Measurements from ENCODE around the gene FOXF2.

Gene FOXF2

GRCh38 chr6:1389369-1390132 is at the start of gene FOXF2:
Gene FOXF2, plus strand, starts transcription at chr6:1389576. Its CDS starts 372 bp downstream, at chr6:1389948.
- ChIA-PET CTCF (interaction anchor here (0.8 kb wide), 1 partner anchor 35 kb away, joined by 4 read pairs; no protein-coding TSS in a partner anchor), POLR2A (interaction anchor here (0.8 to 1.1 kb wide), 2 partner anchors 16 to 78 kb away, joined by 3 read pairs; partner anchors contain the start of gene FOXQ1)
- TF ChIP-seq ZNF384 (IDR thresholded peaks at IDR 0.05): no peak
- no peak; the same call in 1 of the 2 replicates for TF ChIP-seq L3MBTL2 (conservative IDR thresholded peaks at IDR 0.05)
- TF ChIP-seq ARNT (IDR thresholded peaks at IDR 0.05): 0 out of 2 replicates have a peak, but pooled peaks have one; percentile 1
- peak; percentile 69 for DNase-seq (ENCODE audit: extremely low spot score)

DNA sequence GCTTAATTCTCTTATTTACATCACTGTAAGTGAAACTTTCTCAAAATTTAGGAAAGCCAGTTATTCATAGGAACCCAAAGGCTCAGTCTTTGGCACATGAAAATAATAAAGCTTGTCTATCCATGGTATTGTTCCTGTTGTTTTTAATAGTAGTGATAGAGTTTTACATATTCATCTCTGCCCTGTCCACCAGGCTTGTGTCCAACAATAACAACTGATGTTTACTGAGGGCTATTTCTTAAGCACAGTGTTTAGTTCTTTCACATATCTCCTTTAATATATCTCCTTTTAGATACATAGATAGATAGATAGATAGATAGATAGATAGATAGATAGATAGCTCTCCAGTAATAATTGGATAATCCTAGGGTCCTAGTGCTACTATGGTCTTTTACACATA is 43.3 kb upstream of the FOXF2 start:
- POLR2A ChIA-PET: no interaction called here
- CTCF ChIA-PET: interaction anchor here (0.6 kb wide), 1 partner anchor 24 kb away, joined by 3 read pairs; no protein-coding TSS in a partner anchor
- DNase-seq (ENCODE audit: extremely low spot score): no peak

DNA sequence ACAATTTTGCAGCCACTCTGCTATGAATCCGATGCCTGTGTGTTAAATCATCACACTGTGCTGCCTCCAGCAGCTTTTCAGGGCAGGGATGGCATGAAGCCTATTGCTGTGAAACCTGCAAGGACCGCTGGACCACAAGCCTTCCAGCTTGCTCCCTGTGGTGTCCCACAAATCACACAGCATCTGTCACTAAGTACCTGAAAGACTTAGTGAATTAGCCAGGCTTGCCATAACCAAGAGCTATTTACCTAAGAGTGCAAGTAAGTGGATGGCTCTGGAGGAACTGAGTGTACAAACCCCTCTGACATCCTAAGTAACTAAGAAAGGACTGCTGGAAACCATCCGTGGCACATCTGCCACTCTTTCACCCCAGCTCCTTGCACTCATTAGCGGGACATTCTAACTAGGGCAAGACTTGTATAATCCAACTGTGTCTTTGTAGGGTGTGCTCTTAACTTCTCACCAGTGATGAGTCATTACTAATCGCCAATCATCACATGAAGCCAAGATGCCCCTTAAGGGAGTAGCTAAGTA is 42.8 kb upstream of the FOXF2 start:
- no peak for TF ChIP-seq NFRKB (IDR thresholded peaks at IDR 0.05)
- TF ChIP-seq, protein P1, sequence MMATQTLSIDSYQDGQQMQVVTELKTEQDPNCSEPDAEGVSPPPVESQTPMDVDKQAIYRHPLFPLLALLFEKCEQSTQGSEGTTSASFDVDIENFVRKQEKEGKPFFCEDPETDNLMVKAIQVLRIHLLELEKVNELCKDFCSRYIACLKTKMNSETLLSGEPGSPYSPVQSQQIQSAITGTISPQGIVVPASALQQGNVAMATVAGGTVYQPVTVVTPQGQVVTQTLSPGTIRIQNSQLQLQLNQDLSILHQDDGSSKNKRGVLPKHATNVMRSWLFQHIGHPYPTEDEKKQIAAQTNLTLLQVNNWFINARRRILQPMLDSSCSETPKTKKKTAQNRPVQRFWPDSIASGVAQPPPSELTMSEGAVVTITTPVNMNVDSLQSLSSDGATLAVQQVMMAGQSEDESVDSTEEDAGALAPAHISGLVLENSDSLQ (IDR thresholded peaks at IDR 0.05): no peak
- TF ChIP-seq ELF4 (IDR thresholded peaks at IDR 0.05): no peak
- no peak for TF ChIP-seq SP1 (IDR thresholded peaks at IDR 0.05)
- TF ChIP-seq LEF1 (IDR thresholded peaks at IDR 0.05; ENCODE audit: borderline replicate concordance): no peak
- no peak for TF ChIP-seq L3MBTL2 (conservative IDR thresholded peaks at IDR 0.05)
- no peak for TF ChIP-seq ARNT (IDR thresholded peaks at IDR 0.05)
- TF ChIP-seq TARDBP (IDR thresholded peaks at IDR 0.05): no peak
- no peak for TF ChIP-seq ZNF384 (IDR thresholded peaks at IDR 0.05)
- CTCF ChIA-PET: interaction anchor here (0.6 kb wide), 1 partner anchor 24 kb away, joined by 3 read pairs; no protein-coding TSS in a partner anchor
- POLR2A ChIA-PET: no interaction called here
- no peak for DNase-seq (ENCODE audit: extremely low spot score)

More for the DNA sequence above, 43.3 kb upstream of the FOXF2 start:
- TF ChIP-seq FOXM1 (IDR thresholded peaks at IDR 0.05; ENCODE audit: borderline replicate concordance): no peak
- no peak for TF ChIP-seq SUZ12 (IDR thresholded peaks at IDR 0.05)
- TF ChIP-seq L3MBTL2 (conservative IDR thresholded peaks at IDR 0.05): no peak
- no peak for TF ChIP-seq HDGF (IDR thresholded peaks at IDR 0.05; ENCODE audit: borderline replicate concordance)
- TF ChIP-seq SP1 (IDR thresholded peaks at IDR 0.05): no peak
- TF ChIP-seq ELF4 (IDR thresholded peaks at IDR 0.05): no peak
- no peak for TF ChIP-seq BHLHE40 (IDR thresholded peaks at IDR 0.05; ENCODE audit: borderline replicate concordance)
- TF ChIP-seq ZNF384 (IDR thresholded peaks at IDR 0.05): no peak
- TF ChIP-seq, protein P1 (IDR thresholded peaks at IDR 0.05): no peak
- no peak for TF ChIP-seq TARDBP (IDR thresholded peaks at IDR 0.05)
- TF ChIP-seq LEF1 (IDR thresholded peaks at IDR 0.05; ENCODE audit: borderline replicate concordance): no peak
- TF ChIP-seq NFRKB (IDR thresholded peaks at IDR 0.05): no peak
- TF ChIP-seq FOXK2 (IDR thresholded peaks at IDR 0.05): no peak

- TF ChIP-seq L3MBTL2 (conservative IDR thresholded peaks at IDR 0.05): no peak
- TF ChIP-seq NFRKB (IDR thresholded peaks at IDR 0.05): no peak
- no peak for TF ChIP-seq TARDBP (IDR thresholded peaks at IDR 0.05)
- no peak for TF ChIP-seq SP1 (IDR thresholded peaks at IDR 0.05)
- TF ChIP-seq BHLHE40 (IDR thresholded peaks at IDR 0.05; ENCODE audit: borderline replicate concordance): no peak
- TF ChIP-seq ZNF384 (IDR thresholded peaks at IDR 0.05): no peak
- TF ChIP-seq ARNT (IDR thresholded peaks at IDR 0.05): no peak
- no peak for TF ChIP-seq HDGF (IDR thresholded peaks at IDR 0.05; ENCODE audit: borderline replicate concordance)
- TF ChIP-seq LEF1 (IDR thresholded peaks at IDR 0.05; ENCODE audit: borderline replicate concordance): no peak
- TF ChIP-seq FOXA1 (IDR thresholded peaks at IDR 0.05): no peak
- no peak for TF ChIP-seq CTBP1 (IDR thresholded peaks at IDR 0.05; ENCODE audit: borderline replicate concordance)
- TF ChIP-seq ELF4 (IDR thresholded peaks at IDR 0.05): no peak
- TF ChIP-seq, protein P1 (IDR thresholded peaks at IDR 0.05): no peak
- TF ChIP-seq FOXM1 (IDR thresholded peaks at IDR 0.05; ENCODE audit: borderline replicate concordance): no peak
- TF ChIP-seq FOXK2 (IDR thresholded peaks at IDR 0.05): no peak
- no peak for DNase-seq (ENCODE audit: extremely low spot score)
- ChIA-PET CTCF (no interaction called here), POLR2A (no interaction called here)
Measured at GRCh38 chr6:1347161-1347560, 42.2 kb upstream of the FOXF2 start.

GRCh38 chr6:1348675-1349074 is 40.7 kb upstream of the FOXF2 start:
- CTCF ChIA-PET: no interaction called here
- no peak for DNase-seq (ENCODE audit: extremely low spot score)
- POLR2A ChIA-PET: no interaction called here
- no peak for TF ChIP-seq FOXM1 (IDR thresholded peaks at IDR 0.05; ENCODE audit: borderline replicate concordance)

DNA sequence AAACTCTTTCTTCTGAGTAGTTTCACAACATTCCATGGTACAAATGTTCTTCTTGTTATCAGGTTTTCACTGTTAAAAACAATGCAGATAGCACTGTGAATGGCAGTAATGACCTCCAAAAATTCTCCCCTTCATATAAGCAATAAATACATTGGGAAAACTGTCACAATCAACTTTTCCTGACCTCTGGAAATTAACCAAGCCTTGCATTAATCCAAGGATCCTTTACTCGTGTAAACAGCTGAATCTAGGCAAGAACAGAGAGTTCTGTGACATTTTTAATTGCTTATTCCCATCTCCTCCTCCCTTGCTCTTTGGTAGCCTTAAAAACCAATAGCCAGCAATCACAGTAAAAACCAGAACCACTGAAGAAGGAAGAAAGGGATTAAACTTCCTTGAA is 39.7 kb upstream of the FOXF2 start:
- TF ChIP-seq, protein P1 (IDR thresholded peaks at IDR 0.05): no peak
- TF ChIP-seq FOXA1 (IDR thresholded peaks at IDR 0.05) (no peak), L3MBTL2 (conservative IDR thresholded peaks at IDR 0.05) (no peak), SUZ12 (IDR thresholded peaks at IDR 0.05) (no peak), FOXM1 (IDR thresholded peaks at IDR 0.05; ENCODE audit: borderline replicate concordance) (no peak), FOXK2 (IDR thresholded peaks at IDR 0.05) (no peak), NFRKB (IDR thresholded peaks at IDR 0.05) (no peak), ZNF384 (IDR thresholded peaks at IDR 0.05) (no peak), HDGF (IDR thresholded peaks at IDR 0.05; ENCODE audit: borderline replicate concordance) (no peak), TARDBP (IDR thresholded peaks at IDR 0.05) (no peak), BHLHE40 (IDR thresholded peaks at IDR 0.05; ENCODE audit: borderline replicate concordance) (no peak), LEF1 (IDR thresholded peaks at IDR 0.05; ENCODE audit: borderline replicate concordance) (no peak), ELF4 (IDR thresholded peaks at IDR 0.05) (no peak), ARNT (IDR thresholded peaks at IDR 0.05) (no peak)
- no peak for DNase-seq (ENCODE audit: extremely low spot score)
- ChIA-PET POLR2A (no interaction called here), CTCF (no interaction called here)
